PC-3 (cell line): ENCODE measurements around the gene NFIX. TPM values are rescaled to one million over a fixed set of nuclear protein-coding genes. Genes with fewer than 3 reads are reported as not detected.

Source experiments
- ATAC-seq: fragments of 200-7000 bp; cut with Tn5 transposase; 2 replicates; pipeline ENCODE4 v1.9.1; 2020; ENCODE audit warnings: mild to moderate bottlenecking, moderate library complexity
- BruUV-seq: library from RNA; stranded (reverse); fragments of 400-500 nt; replicated peaks from 2 replicates; lab custom pipeline; 2021; lab: Mats Ljungman, UMichigan
- CTCF ChIA-PET: fragments of 300-600 bp; sonication (Branson Sonifier 250); formaldehyde crosslinking; loops from one replicate; lab custom pipeline; 2022; ENCODE audit warnings: antibody characterized with exemption; lab: Charles Lee
- POLR2A ChIA-PET: fragments of 300-600 bp; sonication (Branson Sonifier 250); formaldehyde crosslinking; loops from one replicate; lab custom pipeline; 2022; ENCODE audit warnings: antibody characterized with exemption; ENCODE audit not compliant: unreplicated experiment; lab: Charles Lee
- DNase-seq: peaks from one replicate; pipeline ENCODE4 v3.0.0-alpha.2; 2015
- H2AFZ ChIP-seq: fragments of 300-600 bp; sonication (generic); 2 replicates; pipeline ENCODE4 v1.6.0; 2016; ENCODE audit warnings: antibody characterized with exemption, low read length
- H3F3A ChIP-seq: fragments of 300-600 bp; sonication (generic); one replicate; pipeline ENCODE4 v1.6.0; 2017; ENCODE audit warnings: antibody characterized with exemption, low read length, control low read depth, mild to moderate bottlenecking; ENCODE audit not compliant: unreplicated experiment
- H3K27ac ChIP-seq: fragments of 300-600 bp; sonication (generic); 2 replicates; pipeline ENCODE4 v1.5.1; 2016; ENCODE audit warnings: mild to moderate bottlenecking, low read length
- H3K27me3 ChIP-seq: fragments of 300-600 bp; sonication (generic); 2 replicates; pipeline ENCODE4 v1.6.1; 2016; ENCODE audit warnings: low read length, mixed read lengths
- H3K36me3 ChIP-seq: fragments of 300-600 bp; sonication (generic); 2 replicates; pipeline ENCODE4 v1.6.1; 2016; ENCODE audit warnings: low read depth, mixed run types, low read length, mixed read lengths
- H3K4me1 ChIP-seq: fragments of 300-600 bp; sonication (generic); 2 replicates; pipeline ENCODE4 v1.5.1; 2016; ENCODE audit warnings: low read length; ENCODE audit not compliant: insufficient read depth
- H3K4me2 ChIP-seq: fragments of 300-600 bp; sonication (generic); 2 replicates; pipeline ENCODE4 v1.6.0; 2016; ENCODE audit warnings: low read length
- H3K4me3 ChIP-seq: fragments of 300-600 bp; sonication (generic); 2 replicates; pipeline ENCODE4 v1.5.1; 2016; ENCODE audit warnings: mild to moderate bottlenecking, low read length, mixed read lengths
- H3K79me2 ChIP-seq: fragments of 300-600 bp; sonication (generic); 2 replicates; pipeline ENCODE4 v1.6.1; 2017; ENCODE audit warnings: low read length, mixed read lengths
- H3K9ac ChIP-seq: fragments of 300-600 bp; sonication (generic); 2 replicates; pipeline ENCODE4 v1.6.0; 2016; ENCODE audit warnings: mild to moderate bottlenecking, low read length
- H3K9me2 ChIP-seq: fragments of 300-600 bp; sonication (generic); replicated peaks from 2 replicates; pipeline ENCODE4 v1.6.1; 2016; ENCODE audit warnings: mixed run types, low read length, mixed read lengths
- H3K9me3 ChIP-seq: fragments of 300-600 bp; sonication (generic); 2 replicates; pipeline ENCODE4 v1.6.1; 2016; ENCODE audit warnings: low read length, mixed read lengths
- H4K20me1 ChIP-seq: fragments of 300-600 bp; sonication (generic); 2 replicates; pipeline ENCODE4 v1.6.1; 2016; ENCODE audit warnings: low read length, mixed read lengths
- CTCF ChIP-seq: fragments of 300-600 bp; sonication (generic); conservative IDR thresholded peaks from 2 replicates; pipeline ENCODE4 v1.5.1; 2017; ENCODE audit warnings: antibody characterized with exemption, low read depth, mild to moderate bottlenecking, low read length
- EZH2 ChIP-seq: fragments of 300-600 bp; sonication (generic); IDR thresholded peaks from one replicate; pipeline ENCODE4 v1.6.1; 2017; ENCODE audit warnings: antibody characterized with exemption, mild to moderate bottlenecking, low read length; ENCODE audit not compliant: unreplicated experiment
- EZH2phosphoT487 ChIP-seq: fragments of 300-600 bp; sonication (generic); IDR thresholded peaks from 2 replicates; pipeline ENCODE4 v1.6.1; 2018; ENCODE audit warnings: mild to moderate bottlenecking, antibody characterized with exemption, low read length, borderline replicate concordance
- intact Hi-C: fragments of 100-400 bp; cut with micrococcal nuclease; formaldehyde crosslinking; loops from 2 replicates; pipeline ENCODE4 v1.9.0; 2023
- total RNA-seq: library from RNA; depleted of rRNA; stranded (reverse); fragments of >200 nt; gene quantifications from 2 replicates; pipeline ENCODE4 v1.2.3, GENCODE V29; 2014

NFIX gene
- total RNA-seq, 1 experiment from 2014 or later, result 43.3 TPM

GRCh38 chr19:13100841-13101589 lies 105.7 kb downstream of the NFIX start:
- ATAC-seq (no peak), DNase-seq (peak; percentile 47)
- Histone ChIP-seq H3K9ac (no peak overlapping the region), H3F3A (no peaks in the 10 kb centered on the region), H3K4me1 (peaks cover 13% of the 10 kb centered on the region; the same call in 1 of the 2 replicates), H3K4me3 (no peak overlapping the region), H3K36me3 (no peaks in the 10 kb centered on the region), H3K9me3 (no peaks in the 10 kb centered on the region), H3K79me2 (no peaks in the 10 kb centered on the region), H2AFZ (no peak overlapping the region), H4K20me1 (no peaks in the 10 kb centered on the region), H3K4me2 (no peak overlapping the region), H3K27me3 (no peaks in the 10 kb centered on the region), H3K9me2 (no peaks in the 10 kb centered on the region), H3K27ac (no peak overlapping the region)
- ChIA-PET CTCF (interaction anchor here (0.7 to 1.0 kb wide), 3 partner anchors 161 to 488 kb away, joined by 3 to 16 read pairs (median 6); no protein-coding TSS in a partner anchor), POLR2A (no interaction called here)
- intact Hi-C loops, result loop anchor here (5.0 kb wide), 1 partner anchor 51 kb away; the partner anchor contains the start of genes IER2 and STX10
- no TSS peak for BruUV-seq
- TF ChIP-seq EZH2 (no peak), CTCF (peak; percentile 67), EZH2phosphoT487 (no peak)

- CTCF ChIA-PET, result interaction anchor here (0.8 to 1.0 kb wide), 2 partner anchors 160 to 488 kb away, joined by 3 to 16 read pairs; no protein-coding TSS in a partner anchor
- Histone ChIP-seq H3K27ac (no peak overlapping the region), H3K9me2 (no peaks in the 10 kb centered on the region), H3K9ac (peak overlapping the region; percentile 31), H3K9me3 (no peaks in the 10 kb centered on the region), H2AFZ (peak overlapping the region; percentile 69; the same call in 1 of the 2 replicates), H3F3A (no peaks in the 10 kb centered on the region), H4K20me1 (no peaks in the 10 kb centered on the region), H3K36me3 (no peaks in the 10 kb centered on the region), H3K27me3 (no peaks in the 10 kb centered on the region), H3K4me1 (peaks cover 13% of the 10 kb centered on the region; the same call in 1 of the 2 replicates), H3K4me2 (peak overlapping the region; percentile 73), H3K4me3 (peak overlapping the region; percentile 51; the same call in 1 of the 2 replicates), H3K79me2 (no peaks in the 10 kb centered on the region)
- DNase-seq, result no peak
- peak; percentile 4 for ATAC-seq
- BruUV-seq, result no TSS peak
- intact Hi-C loops, result loop anchor here (5.0 kb wide), 1 partner anchor 50 kb away; the partner anchor contains the start of genes IER2 and STX10
- POLR2A ChIA-PET, result no interaction called here
- no peak for TF ChIP-seq CTCF
- TF ChIP-seq EZH2, result no peak
- no peak for TF ChIP-seq EZH2phosphoT487
These were observed 106.5 kb downstream of the NFIX start for GRCh38 chr19:13101590-13102415.
